ENCODE measurements around the gene JUND. TPM values are rescaled to one million over a fixed set of nuclear protein-coding genes. Genes with fewer than 3 reads are reported as not detected.
"Not testable (repeated sequence)": the region's sequence is repeated elsewhere in the genome, so short reads cannot be mapped to it uniquely, and the experiment has no call there.

The JUND gene
- 431 and 455 TPM in 2 replicates for total RNA-seq

- H3K9me3 Mint-ChIP-seq = peaks cover 5% of the 10 kb centered on the region
- H3K4me3 Mint-ChIP-seq = peak within 1 kb of the TSS; percentile 88
- H3K27ac Mint-ChIP-seq = peak within 1 kb of the TSS; percentile 98
- H3K4me1 Mint-ChIP-seq (ENCODE audit: low read depth) = peaks cover 49% of the 10 kb centered on the region
- intact Hi-C loops (cut with micrococcal nuclease) = loop anchor here (1.0 to 5.0 kb wide), 4 partner anchors 9 to 636 kb away; partner anchors contain the start of genes COPE, DDX49, ELL and MPV17L2
- peak; percentile 98 for DNase-seq (ENCODE audit: low spot score)
- H3K27me3 Mint-ChIP-seq (ENCODE audit: insufficient read depth) = no peaks in the 10 kb centered on the region
- H3K36me3 Mint-ChIP-seq (ENCODE audit: low read depth) = peaks cover 31% of the 10 kb centered on the region
Observed at GRCh38 chr19:18281082-18282020, at the start of gene JUND. Gene JUND, minus strand, starts transcription at chr19:18281622. Its CDS starts 138 bp downstream, at chr19:18281484.

GRCh38 chr19:18330868-18331267 is 49.4 kb upstream of the JUND start:
- no peak overlapping the region for H3K27ac Mint-ChIP-seq
- H3K27me3 Mint-ChIP-seq (ENCODE audit: insufficient read depth) = no peaks in the 10 kb centered on the region
- DNase-seq (ENCODE audit: low spot score) = no peak
- no peaks in the 10 kb centered on the region for H3K9me3 Mint-ChIP-seq
- H3K36me3 Mint-ChIP-seq (ENCODE audit: low read depth) = no peaks in the 10 kb centered on the region
- H3K4me1 Mint-ChIP-seq (ENCODE audit: low read depth) = peaks cover 12% of the 10 kb centered on the region
- H3K4me3 Mint-ChIP-seq = no peak overlapping the region
- intact Hi-C loops (cut with micrococcal nuclease) = no loop called here

- H3K4me3 Mint-ChIP-seq = no peak overlapping the region
- no peaks in the 10 kb centered on the region for H3K9me3 Mint-ChIP-seq
Observed at GRCh38 chr19:18329035-18329376, 47.6 kb upstream of the JUND start.

DNA sequence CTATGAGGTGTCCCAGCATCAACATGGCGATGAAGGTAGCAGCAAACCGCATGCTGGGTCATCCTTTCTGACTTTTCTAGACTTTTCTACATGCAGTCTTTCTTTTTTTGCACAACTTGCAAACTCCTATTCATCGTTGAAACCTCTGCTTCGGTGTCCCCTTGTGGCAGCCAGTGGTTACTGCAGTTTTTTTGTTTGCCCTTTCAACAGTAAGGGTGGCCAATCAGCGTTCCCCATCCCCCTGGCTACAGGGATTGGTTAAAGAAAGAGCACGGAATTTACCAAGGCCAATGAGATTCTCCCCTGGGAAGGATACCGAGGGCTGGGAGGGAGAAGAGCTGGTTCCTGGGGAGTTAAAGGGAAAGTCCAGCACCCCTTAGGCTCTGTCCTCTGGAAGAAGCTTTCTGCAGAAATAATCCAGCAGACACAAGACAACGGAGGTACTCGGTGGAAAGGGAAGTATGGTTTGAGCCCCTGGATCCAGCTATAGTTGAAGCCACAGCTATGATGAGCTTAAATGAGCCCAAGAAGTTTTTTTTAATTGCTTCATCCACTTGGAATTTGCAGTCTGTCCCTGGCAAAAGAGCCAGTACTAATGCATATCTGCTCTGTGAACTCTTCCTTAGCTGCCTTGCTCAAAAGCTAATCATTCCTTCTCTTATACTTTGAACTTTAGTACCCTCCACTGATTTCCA is 47.1 kb upstream of the JUND start:
- no peaks in the 10 kb centered on the region for H3K9me3 Mint-ChIP-seq
- no peaks in the 10 kb centered on the region for H3K36me3 Mint-ChIP-seq (ENCODE audit: low read depth)
- intact Hi-C loops (cut with micrococcal nuclease) = loop anchor here (1.0 to 10.0 kb wide), 4 partner anchors 12 to 324 kb away; partner anchors contain the start of genes ARRDC2, PGPEP1 and RAB3A
- no peaks in the 10 kb centered on the region for H3K27me3 Mint-ChIP-seq (ENCODE audit: insufficient read depth)
- peak overlapping the region; percentile 31 for H3K4me3 Mint-ChIP-seq
- H3K4me1 Mint-ChIP-seq (ENCODE audit: low read depth) = peaks cover 19% of the 10 kb centered on the region
- DNase-seq (ENCODE audit: low spot score) = peak; percentile 86
- H3K27ac Mint-ChIP-seq = peak overlapping the region; percentile 63

More at GRCh38 chr19:18329035-18329376, 47.6 kb upstream of the JUND start:
- Mint-ChIP-seq H3K27me3 (ENCODE audit: insufficient read depth) (no peaks in the 10 kb centered on the region), H3K36me3 (ENCODE audit: low read depth) (no peaks in the 10 kb centered on the region), H3K27ac (no peak overlapping the region), H3K4me1 (ENCODE audit: low read depth) (peaks cover 14% of the 10 kb centered on the region)
- no peak for DNase-seq (ENCODE audit: low spot score)
- intact Hi-C loops (cut with micrococcal nuclease) = loop anchor here (10.0 kb wide), 1 partner anchor 324 kb away; the partner anchor contains the start of gene ARRDC2

DNA sequence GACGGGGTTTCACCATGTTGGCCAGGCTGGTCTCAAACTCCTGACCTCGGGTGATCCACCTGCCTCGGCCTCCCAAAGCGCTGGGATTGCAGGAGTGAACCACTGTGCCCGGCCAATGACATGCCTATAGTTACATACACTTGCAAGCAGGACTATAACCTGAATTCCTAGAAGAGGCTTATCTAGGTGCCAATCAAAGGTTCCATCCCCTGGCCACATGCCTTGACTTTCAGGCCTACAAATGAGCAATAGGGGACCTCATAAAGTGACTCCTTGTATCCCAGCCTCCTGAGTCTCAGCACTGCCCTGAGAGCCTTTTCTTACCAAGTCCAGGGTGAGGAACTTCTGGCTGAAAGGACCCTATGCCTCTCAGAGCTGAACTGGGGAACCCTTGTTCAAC is 45.4 kb upstream of the JUND start:
- Mint-ChIP-seq H3K36me3 (ENCODE audit: low read depth) (peaks cover 3% of the 10 kb centered on the region), H3K27me3 (ENCODE audit: insufficient read depth) (no peaks in the 10 kb centered on the region), H3K9me3 (no peaks in the 10 kb centered on the region), H3K4me1 (ENCODE audit: low read depth) (peaks cover 30% of the 10 kb centered on the region), H3K27ac (no peak overlapping the region), H3K4me3 (no peak overlapping the region)
- DNase-seq (ENCODE audit: low spot score) = no peak
- intact Hi-C loops (cut with micrococcal nuclease) = loop anchor here (10.0 kb wide), 1 partner anchor 322 kb away; the partner anchor contains the start of gene ARRDC2

DNA sequence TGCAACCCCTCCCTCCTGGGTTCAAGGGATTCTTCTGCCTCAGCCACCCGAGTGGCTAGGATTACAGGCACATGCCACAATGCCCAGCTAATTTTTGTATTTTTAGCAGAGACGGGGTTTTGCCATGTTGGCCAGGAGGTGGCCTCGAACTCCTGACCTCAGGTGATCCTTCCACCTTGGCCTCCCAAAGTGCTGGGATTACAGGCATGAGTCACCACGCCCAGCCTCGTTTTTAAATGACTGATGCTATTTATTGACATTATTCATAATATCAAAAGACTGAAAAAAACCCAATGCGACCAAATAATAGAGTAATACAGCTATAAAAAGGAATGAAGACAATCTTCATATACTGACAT is 42.9 kb upstream of the JUND start:
- H3K4me1 Mint-ChIP-seq (ENCODE audit: low read depth) = peaks cover 54% of the 10 kb centered on the region
- H3K4me3 Mint-ChIP-seq = not testable (repeated sequence)

DNA sequence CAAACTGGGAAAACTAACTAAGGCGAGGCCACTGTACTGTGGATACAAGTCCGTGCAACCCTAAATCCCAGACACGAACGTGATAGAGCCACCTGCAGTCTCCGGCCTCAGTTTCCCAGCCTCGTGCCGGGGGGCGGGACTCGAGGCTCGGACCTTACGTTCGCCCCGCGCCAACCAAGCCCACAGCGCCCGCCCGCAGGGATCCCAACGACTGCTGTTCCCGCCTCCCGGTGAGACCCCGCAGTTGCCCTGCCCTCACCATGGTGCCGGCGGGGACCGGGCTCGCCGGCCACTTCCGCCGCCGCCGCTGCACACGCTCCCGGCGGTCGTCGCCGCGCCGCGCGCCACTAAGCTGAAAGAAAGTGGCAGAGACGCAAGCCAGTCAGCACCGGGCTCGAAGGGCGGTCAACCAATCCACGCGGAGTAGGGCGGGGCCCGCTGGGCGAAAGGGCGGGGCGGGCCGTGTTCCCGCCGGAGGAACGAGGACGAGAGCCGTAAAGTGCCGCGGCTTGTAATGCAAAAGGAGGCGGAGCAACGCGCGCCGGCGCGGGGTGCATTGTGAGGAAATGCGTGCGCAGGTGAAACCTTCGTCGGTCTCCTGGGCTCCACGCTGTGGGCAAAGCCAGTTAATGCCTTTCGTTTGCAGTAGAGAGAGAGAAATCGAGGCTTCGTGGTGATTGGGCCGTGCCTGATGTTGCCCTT is 41.5 kb upstream of the JUND start, which contains the start of gene LSM4:
Gene LSM4, minus strand, starts transcription at position 318 of the 702 bp plus-strand sequence. Its CDS starts 56 bp downstream, at position 262.
- DNase-seq (ENCODE audit: low spot score) = peak; percentile 99
- H3K4me1 Mint-ChIP-seq (ENCODE audit: low read depth) = peaks cover 53% of the 10 kb centered on the region
- H3K27me3 Mint-ChIP-seq (ENCODE audit: insufficient read depth) = no peaks in the 10 kb centered on the region

More for the DNA sequence above, 42.9 kb upstream of the JUND start:
- not testable (repeated sequence) for DNase-seq (ENCODE audit: low spot score); H3K27me3 Mint-ChIP-seq (ENCODE audit: insufficient read depth); H3K9me3 Mint-ChIP-seq
- H3K27ac Mint-ChIP-seq = peak overlapping the region; percentile 93
- peaks cover 20% of the 10 kb centered on the region for H3K36me3 Mint-ChIP-seq (ENCODE audit: low read depth)
- intact Hi-C loops (cut with micrococcal nuclease) = loop anchor here (10.0 kb wide), 1 partner anchor 320 kb away; the partner anchor contains the start of gene ARRDC2

GRCh38 chr19:18322318-18322758 is 40.9 kb upstream of the JUND start:
- no peaks in the 10 kb centered on the region for H3K27me3 Mint-ChIP-seq (ENCODE audit: insufficient read depth)
- intact Hi-C loops (cut with micrococcal nuclease) = loop anchor here (2.0 to 10.0 kb wide), 2 partner anchors 170 to 318 kb away; partner anchors contain the start of genes ARRDC2 and PIK3R2

More for the DNA sequence above, 41.5 kb upstream of the JUND start, which contains the start of gene LSM4:
- Mint-ChIP-seq H3K4me3 (peak within 1 kb of the TSS; percentile 95), H3K36me3 (ENCODE audit: low read depth) (peaks cover 26% of the 10 kb centered on the region), H3K27ac (peak within 1 kb of the TSS; percentile 93), H3K9me3 (no peaks in the 10 kb centered on the region)
- intact Hi-C loops (cut with micrococcal nuclease) = loop anchor here (1.0 to 10.0 kb wide), 9 partner anchors 19 to 318 kb away; partner anchors contain the start of genes ARRDC2, ELL, PIK3R2 and RAB3A

GRCh38 chr19:18321734-18322102 is 40.3 kb upstream of the JUND start:
- intact Hi-C loops (cut with micrococcal nuclease) = loop anchor here (2.0 to 10.0 kb wide), 2 partner anchors 169 to 317 kb away; partner anchors contain the start of genes ARRDC2 and PIK3R2
- H3K9me3 Mint-ChIP-seq = no peaks in the 10 kb centered on the region
- H3K4me3 Mint-ChIP-seq = peak overlapping the region; percentile 95
- H3K36me3 Mint-ChIP-seq (ENCODE audit: low read depth) = peaks cover 26% of the 10 kb centered on the region
- no peaks in the 10 kb centered on the region for H3K27me3 Mint-ChIP-seq (ENCODE audit: insufficient read depth)
- H3K4me1 Mint-ChIP-seq (ENCODE audit: low read depth) = peaks cover 59% of the 10 kb centered on the region
- H3K27ac Mint-ChIP-seq = peak overlapping the region; percentile 93
- DNase-seq (ENCODE audit: low spot score) = no peak

More at GRCh38 chr19:18322318-18322758, 40.9 kb upstream of the JUND start:
- peaks cover 26% of the 10 kb centered on the region for H3K36me3 Mint-ChIP-seq (ENCODE audit: low read depth)
- H3K4me3 Mint-ChIP-seq = peak overlapping the region; percentile 95
- H3K4me1 Mint-ChIP-seq (ENCODE audit: low read depth) = peaks cover 59% of the 10 kb centered on the region
- DNase-seq (ENCODE audit: low spot score) = peak; percentile 37
- H3K9me3 Mint-ChIP-seq = no peaks in the 10 kb centered on the region
- peak overlapping the region; percentile 93 for H3K27ac Mint-ChIP-seq

DNA sequence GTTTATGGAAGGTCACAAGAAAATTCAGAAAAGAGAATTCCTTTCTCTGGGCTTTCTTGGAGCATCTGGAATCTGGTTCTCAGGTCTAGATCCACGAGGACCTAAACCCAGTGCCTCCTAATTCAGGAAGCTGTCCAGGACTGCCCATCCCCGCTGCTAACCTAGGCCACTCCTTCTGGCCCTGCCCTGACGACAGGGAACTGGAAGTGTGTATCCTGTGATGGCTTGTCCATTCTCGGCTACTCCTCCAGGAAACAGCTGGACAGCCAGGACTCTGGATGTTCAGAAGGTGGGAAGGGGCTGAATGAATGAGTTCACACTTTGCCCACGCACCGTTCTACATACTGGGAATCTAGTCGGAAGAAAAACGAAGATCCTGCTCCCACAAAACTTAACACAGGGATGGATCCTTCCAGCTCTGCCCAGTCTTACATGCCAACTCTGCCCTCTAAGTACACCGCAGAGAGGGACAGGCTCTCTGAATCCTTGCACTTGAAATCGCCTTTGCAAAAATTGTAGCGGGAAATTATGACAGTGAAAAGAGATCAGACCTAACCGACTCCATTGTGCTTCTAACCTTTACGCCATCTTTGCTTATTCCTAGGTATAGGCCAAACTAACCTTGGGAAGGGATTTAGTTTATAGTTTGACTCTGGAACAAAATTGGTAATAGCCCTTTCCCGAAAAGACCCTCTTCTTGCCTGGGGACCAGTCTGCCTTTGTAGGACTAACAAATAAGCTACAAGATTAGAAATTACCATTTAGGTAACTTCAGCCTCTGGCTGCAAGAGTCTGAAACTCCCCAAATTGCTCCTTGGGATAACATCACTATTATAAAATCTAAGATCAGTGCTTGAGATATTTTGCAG is 39.7 kb upstream of the JUND start:
- Mint-ChIP-seq H3K27ac (peak overlapping the region; percentile 93), H3K4me1 (ENCODE audit: low read depth) (peaks cover 59% of the 10 kb centered on the region), H3K4me3 (peak overlapping the region; percentile 95), H3K27me3 (ENCODE audit: insufficient read depth) (no peaks in the 10 kb centered on the region), H3K9me3 (no peaks in the 10 kb centered on the region), H3K36me3 (ENCODE audit: low read depth) (peaks cover 26% of the 10 kb centered on the region)
- DNase-seq (ENCODE audit: low spot score) = no peak
- intact Hi-C loops (cut with micrococcal nuclease) = loop anchor here (10.0 kb wide), 1 partner anchor 316 kb away; the partner anchor contains the start of gene ARRDC2

- no peaks in the 10 kb centered on the region for H3K27me3 Mint-ChIP-seq (ENCODE audit: insufficient read depth)
- DNase-seq (ENCODE audit: low spot score) = no peak
- intact Hi-C loops (cut with micrococcal nuclease) = loop anchor here (10.0 kb wide), 1 partner anchor 315 kb away; the partner anchor contains the start of gene ARRDC2
Observed at GRCh38 chr19:18319591-18320135, 38.2 kb upstream of the JUND start.

More at GRCh38 chr19:18319591-18320135, 38.2 kb upstream of the JUND start:
- Mint-ChIP-seq H3K4me1 (ENCODE audit: low read depth) (peaks cover 59% of the 10 kb centered on the region), H3K9me3 (no peaks in the 10 kb centered on the region), H3K4me3 (peak overlapping the region; percentile 62), H3K27ac (peak overlapping the region; percentile 84), H3K36me3 (ENCODE audit: low read depth) (peaks cover 26% of the 10 kb centered on the region)

All from activated T-helper 1 cell treated with anti-CD3 and anti-CD28 coated beads, Interleukin-12 subunit alpha, Interleukin-12 subunit beta, Interleukin-2, Interleukin-4 antibody, amounts not matched to agents 30 ng/mL and 10 ng/mL and 1 ng/mL, durations not matched to agents 14 hours and 24 hours and 36 hours (primary cell).